Colon (tissue), 2 donors: ENCODE data around the gene MAP6.
"Not testable (repeated sequence)": the region's sequence is repeated elsewhere in the genome, so short reads cannot be mapped to it uniquely, and the experiment has no call there.

ENCODE experiments used
- FAIRE-seq: peaks from 2 replicates; lab custom pipeline; 2012; peaks lifted over from hg19 to GRCh38; lab: Jason Lieb, UNC
- donor health status: control.
- donor health status: control.

Gene MAP6

DNA sequence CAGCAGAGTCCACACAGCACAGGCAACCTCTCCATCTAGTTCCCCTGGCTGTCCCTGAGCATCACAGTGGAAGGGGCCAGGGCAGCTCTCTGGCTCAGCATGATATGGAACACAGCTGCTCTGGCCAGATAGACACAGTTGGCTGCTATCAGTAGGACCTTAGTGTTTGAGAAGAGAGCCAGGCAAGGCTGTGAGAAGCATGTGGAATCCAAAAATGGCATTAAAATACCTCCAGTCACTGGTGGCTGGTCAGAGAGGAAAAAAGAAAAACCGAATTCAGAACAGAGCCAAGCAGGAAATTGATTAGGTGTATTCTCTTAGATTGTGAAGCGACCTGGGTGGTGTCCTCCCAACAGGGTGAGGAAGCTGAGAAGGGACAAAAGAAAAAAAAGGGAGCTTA, 78.9 kb downstream of the MAP6 start:
- FAIRE-seq = no peak

DNA sequence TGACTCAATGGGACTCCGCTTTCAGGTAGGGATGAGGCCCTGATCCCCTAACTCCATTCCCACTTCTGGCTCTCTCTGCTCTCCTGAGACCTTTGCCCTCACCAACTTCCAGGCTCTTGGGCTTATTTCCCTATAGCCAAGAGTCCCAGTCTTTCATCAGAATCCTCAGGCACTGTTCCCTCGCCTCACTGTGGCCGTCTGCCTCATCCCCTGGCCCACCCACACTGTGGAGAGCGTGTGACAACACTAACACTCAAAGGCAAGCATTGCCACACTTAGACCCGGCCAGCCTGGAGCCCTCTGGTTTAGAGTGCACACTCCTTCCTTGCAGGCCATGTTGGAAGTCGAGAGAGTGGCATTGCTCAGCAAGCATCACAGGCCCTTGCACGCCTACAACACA, 79.8 kb downstream of the MAP6 start:
- no peak for FAIRE-seq

DNA sequence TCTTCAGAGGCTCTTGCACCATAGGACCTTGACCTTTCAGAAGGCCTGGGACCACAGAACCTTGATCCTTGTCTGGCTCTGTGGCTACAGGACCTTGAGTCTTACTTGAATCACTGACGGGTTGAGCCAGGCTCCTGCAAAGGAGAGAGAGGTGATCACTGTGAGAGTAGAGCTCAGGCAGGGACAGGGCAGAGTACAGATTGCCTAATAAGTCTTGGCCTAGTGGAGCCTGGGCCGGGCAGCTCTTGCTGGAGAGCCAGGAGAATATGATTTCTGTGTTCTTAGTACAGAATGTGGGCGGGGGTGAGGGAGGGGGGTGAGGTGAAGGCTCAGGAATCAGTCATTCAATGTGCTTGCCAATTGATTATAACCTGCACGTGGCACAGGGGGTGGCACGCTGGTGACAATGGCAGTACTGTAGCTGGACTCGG, 80.8 kb downstream of the MAP6 start:
- FAIRE-seq = no peak

DNA sequence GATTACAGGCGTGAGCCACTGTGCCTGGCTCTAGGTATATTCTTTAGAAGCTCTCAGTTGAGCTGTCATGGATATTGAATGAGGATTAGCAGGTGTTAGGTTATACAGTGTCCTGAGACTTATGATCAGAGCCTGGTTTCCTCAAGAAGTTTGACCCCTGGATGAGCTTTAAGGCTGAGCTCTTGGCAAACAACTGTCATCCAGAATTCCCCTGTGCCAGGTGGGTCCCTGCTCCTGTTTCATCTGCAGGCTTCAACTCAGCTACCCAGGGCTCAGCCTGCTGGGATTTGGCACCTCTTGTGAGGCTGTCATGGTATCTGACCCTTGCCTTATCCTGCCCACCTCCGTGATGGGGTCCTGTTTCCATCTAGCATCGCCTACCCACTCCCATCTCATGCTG, 82.4 kb downstream of the MAP6 start:
- FAIRE-seq = no peak

GRCh38 chr11:75585293-75585670, 83.6 kb downstream of the MAP6 start:
- no peak for FAIRE-seq

DNA sequence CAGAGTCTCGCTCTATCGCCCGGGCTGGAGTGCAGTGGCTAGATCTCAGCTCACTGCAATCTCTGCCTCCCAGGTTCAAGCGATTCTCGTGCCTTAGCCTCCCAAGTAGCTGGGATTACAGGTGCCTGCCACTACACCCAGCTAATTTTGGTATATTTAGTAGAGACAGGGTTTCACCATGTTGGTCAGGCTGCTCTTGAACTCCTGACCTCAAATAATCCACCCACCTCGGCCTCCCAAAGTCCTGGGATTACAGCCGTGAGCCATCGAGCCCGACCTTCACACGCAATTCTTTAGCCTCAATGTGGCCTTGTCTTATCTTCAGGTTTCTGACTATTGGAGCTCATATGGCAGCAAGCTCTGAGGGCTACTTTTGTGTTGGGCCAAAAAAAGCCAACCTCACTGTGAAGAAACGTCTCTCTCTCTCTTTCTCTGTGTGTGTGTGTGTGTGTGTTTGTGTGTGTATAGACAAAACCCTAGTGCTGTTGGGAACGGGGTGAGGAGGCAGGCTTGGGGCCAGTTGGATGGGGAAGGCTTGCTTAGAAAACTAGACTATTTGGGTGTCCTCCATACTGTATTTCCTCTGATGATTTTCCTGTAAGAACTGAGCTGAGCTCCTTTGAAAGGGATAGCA, 84.1 kb downstream of the MAP6 start:
- FAIRE-seq = not testable (repeated sequence)

GRCh38 chr11:75583718-75584658, 84.8 kb downstream of the MAP6 start:
- no peak for FAIRE-seq

DNA sequence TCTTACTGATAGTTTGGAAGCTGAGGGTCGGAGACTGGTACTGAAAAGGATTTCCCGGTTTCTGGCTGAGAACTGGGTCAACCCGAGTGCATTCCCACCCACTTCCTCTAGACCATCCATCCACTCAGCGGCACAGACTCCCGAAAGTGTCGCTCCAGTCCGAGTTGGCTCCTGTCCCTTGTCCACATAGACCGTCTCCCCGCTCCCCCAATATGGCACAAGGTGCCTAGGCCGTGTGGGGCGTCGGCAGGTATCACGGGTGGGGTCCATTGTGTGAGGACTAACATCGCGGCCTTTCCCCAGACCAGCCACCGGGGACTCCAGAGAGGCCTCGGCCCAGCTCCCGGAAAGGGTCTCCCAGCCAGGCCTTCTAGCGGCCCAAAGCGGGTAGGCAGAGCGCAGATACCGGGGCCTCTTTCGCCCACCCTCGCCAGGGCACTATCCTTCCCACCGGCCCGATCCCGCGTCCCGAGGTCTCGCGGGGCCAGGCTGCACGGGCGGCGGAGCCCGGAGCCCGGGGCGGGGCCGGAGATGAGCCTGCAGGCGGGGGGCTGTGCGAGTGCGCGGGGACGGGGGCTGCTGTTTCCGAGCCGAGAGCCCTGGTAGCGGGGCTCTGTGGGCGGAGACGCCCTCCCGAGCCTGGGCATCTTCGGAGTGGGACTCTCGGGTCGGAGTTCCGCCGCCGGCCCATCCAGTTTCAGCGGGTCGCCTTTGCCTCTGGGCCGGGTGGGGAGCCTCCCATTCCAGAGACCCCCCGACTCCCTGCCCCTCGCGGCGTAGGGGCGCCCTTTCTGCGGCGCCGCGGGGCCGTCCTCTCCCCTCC, 85.7 kb downstream of the MAP6 start:
- FAIRE-seq = no peak

DNA sequence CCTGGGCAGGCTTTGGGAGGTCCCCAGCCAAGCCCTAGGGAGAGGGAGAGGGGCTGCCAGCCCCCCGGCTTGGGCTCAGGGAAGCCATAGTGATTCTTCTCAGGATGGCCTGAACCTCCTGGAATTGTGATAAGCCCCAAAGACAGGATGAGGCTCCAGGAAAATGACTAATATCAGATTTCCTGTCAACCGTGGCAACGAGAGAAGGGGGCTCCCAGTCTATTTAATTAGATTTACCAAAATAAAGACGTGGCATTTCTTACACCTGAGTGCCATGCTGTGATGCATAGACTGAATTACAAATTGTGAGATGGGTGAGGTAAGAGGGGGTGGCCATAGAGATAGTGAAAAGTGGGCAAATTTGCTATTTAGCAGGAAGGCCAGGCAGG, 86.3 kb downstream of the MAP6 start:
- no peak for FAIRE-seq

DNA sequence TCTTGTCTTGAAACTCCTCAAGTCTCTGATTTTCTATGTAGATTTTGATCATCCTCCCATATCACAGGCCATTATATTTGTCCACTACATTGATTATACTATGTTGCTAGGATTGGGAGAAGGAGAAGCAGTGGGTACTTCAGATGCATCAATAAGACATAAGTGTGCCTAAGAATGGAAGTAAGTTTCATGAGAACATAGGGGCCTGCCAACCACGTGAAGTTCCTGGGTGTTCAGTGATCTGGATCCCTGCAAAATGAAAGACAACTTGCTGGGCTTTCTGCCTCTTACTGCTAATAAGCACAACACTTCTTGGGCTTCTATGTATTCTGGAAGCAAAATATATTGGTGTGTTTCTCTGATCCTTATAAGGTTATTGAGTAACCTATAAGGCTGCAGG, 89.0 kb downstream of the MAP6 start:
- no peak for FAIRE-seq

DNA sequence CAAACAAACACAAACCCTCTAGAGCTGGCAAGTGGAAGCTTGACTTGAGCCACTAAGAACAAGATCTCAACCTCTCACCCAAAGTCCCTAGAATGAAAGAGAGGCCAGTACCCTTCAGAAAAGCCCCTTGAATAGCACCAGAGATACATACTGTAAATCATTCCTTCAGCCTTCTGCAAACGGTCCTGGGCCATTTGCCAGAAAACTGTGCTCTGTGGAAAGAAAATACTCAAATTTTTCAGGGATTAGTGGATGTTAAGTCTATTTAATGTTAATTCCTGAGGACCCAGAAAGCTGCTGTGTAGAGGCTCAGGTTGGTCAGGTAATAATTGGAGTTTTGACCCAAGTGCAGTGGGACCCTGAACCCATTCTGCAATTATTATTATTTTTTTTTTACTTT, 89.9 kb downstream of the MAP6 start:
- FAIRE-seq = no peak

- no peak for FAIRE-seq
These were observed 91.6 kb downstream of the MAP6 start for GRCh38 chr11:75577207-75577606.

DNA sequence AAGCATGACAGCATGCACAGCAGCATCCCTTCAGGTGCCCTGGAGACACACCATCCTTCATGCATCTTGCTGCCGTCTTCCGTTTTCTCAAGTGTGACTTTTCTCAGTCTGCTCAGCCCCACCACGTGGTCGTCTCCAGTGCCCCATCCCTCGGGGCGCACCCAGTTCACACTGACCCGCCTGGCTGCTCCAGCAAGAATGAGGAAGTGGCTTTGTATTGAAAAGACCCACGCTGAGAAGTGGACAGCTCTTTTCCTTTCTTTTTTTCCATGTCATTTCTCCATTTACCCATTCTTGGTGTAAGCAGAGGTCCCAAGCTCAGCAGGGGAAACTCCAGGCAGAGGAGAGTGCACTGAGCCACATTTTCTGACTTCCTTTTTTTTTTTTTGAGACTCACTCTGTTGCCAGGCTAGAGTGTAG, 92.3 kb downstream of the MAP6 start:
- no peak for FAIRE-seq

GRCh38 chr11:75576017-75576416, 92.8 kb downstream of the MAP6 start:
- no peak for FAIRE-seq

DNA sequence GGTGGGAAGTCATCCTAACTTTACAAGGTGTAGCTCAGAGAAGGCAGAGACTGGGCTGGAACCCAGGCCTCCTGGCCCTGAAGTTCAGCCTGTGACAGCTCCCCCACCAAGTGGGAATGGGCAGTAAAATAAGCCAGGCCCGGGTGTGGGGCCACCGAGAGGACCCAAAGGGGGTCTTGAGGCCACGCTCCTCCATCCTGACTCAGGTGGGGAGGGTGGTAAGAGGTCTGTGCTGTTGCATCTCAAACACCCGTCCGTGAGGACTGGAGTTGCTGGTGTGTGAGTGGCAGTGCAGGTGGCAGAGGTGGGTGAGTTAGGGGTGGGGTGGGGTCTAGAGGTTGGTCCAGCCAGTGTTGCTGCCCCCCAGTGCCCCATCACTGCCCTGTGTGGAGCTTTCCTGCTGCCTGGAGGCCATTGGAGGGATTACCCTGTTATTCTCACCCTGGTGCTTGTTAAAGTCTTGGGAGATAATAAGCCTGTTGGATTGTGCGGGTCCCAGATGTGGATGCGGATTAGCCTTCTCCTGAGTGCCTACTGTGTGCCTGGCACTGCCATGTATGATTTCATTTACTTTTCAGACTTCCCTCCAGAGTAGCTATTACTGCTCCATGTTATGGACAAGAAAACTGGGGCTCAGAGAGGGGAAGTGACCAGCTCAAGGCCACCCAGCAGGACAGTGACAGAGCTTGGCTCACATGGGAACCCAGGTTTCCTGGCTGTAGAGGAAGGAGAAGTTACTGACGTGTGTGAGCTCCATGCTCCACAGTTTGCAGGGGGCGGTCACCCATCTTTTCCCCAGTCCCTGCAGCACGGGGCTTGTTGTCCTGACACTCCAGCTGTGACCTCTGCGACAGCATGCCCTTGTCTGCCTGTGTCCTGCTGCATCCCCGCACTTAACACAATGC, 93.9 kb downstream of the MAP6 start:
- no peak for FAIRE-seq

GRCh38 chr11:75572744-75573143, 96.1 kb downstream of the MAP6 start:
- FAIRE-seq = no peak

- FAIRE-seq = no peak
These were observed 97.2 kb downstream of the MAP6 start for GRCh38 chr11:75571625-75572024.

- no peak for FAIRE-seq
These were observed 98.2 kb downstream of the MAP6 start for GRCh38 chr11:75570559-75571139.

DNA sequence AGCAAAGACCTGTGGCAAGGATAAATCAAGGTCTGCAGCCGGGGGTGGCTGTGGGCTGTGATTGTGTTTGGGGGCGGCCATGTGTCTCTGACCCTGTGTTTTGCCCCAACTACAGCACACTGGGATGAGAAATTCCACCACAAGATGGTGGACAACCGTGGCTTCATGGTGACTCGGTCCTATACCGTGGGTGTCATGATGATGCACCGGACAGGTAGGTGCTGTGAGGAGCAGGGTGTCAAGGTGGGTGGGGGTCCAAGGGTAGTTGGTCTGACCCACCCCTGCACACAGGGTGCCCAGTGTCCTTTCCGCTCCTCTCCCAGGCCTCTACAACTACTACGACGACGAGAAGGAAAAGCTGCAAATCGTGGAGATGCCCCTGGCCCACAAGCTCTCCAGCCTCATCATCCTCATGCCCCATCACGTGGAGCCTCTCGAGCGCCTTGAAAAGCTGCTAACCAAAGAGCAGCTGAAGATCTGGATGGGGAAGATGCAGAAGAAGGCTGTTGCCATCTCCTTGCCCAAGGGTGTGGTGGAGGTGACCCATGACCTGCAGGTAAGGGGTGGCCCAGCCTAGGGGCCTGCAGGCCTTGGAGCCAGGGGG, 100.1 kb downstream of the MAP6 start:
- FAIRE-seq = no peak

DNA sequence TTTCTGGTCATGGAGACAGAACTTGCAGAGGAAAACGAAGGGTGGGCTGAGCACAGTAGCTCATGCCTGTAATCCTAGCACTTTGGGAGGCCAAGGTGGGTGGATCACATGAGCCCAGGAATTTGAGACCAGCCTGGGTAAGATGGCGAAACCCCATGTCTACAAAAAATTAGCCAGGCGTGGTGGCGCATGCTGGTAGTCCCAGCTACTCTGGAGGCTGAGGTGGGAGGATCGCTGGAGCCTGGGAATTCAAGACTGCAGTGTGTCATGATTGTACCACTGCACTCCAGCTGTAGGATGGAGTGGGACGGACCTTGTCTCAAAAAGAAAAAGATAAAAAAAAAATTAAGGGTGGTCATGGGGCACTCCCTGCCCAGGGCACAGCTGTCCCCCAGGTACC, 100.9 kb downstream of the MAP6 start:
- FAIRE-seq = no peak

- no peak for FAIRE-seq
These were observed 102.0 kb downstream of the MAP6 start for GRCh38 chr11:75566763-75567279.
